Breast epithelium (tissue), 3 donors: ENCODE measurements around the gene CDH4.

Experiments
- CTCF ChIP-seq, 3 donors: fragments of 450-650 bp; IDR thresholded peaks; one replicate each; pipeline ENCODE4 v1.5.1; 2016 to 2017; ENCODE audit warnings: antibody characterized with exemption in 3 of 3, mild to moderate bottlenecking in 3 of 3, moderate library complexity in 3 of 3
- POLR2A ChIP-seq: fragments of 450-650 bp; IDR thresholded peaks from one replicate; pipeline ENCODE4 v1.6.1; 2016; ENCODE audit warnings: antibody characterized with exemption, mild to moderate bottlenecking, moderate library complexity
- POLR2AphosphoS5 ChIP-seq, 3 donors: sonication (generic); formaldehyde crosslinking; IDR thresholded peaks; one replicate each; pipeline ENCODE4 v1.6.1; 2017; ENCODE audit warnings: antibody characterized with exemption in 3 of 3

GRCh38 chr20:61280217-61280980 lies 28.3 kb downstream of the CDH4 start:
- TF ChIP-seq POLR2A (no peak), CTCF (IDR thresholded peaks at IDR 0.05) (no peak), POLR2AphosphoS5 (IDR thresholded peaks at IDR 0.05) (no peak)
